Thoracic aorta (tissue), 2 donors: ENCODE results near the gene GPC6. TPM values are rescaled to one million over a fixed set of nuclear protein-coding genes. Genes with fewer than 3 reads are reported as not detected.

Source experiments
- ATAC-seq: fragments of 150-250 bp; one replicate; pipeline ENCODE4 v1.8.0; 2017; ENCODE audit warnings: low read depth; ENCODE audit not compliant: insufficient number of reproducible peaks, low FRiP score
- DNase-seq: peaks from one replicate; pipeline ENCODE4 v3.0.0-alpha.2; 2020; ENCODE audit warnings: low spot score
- H3K27ac ChIP-seq, 2 donors: fragments of 200-600 bp; sonication (generic); 1 replicate in 1 of 2; 2 replicates in 1 of 2; pipeline ENCODE4 v1.5.1; 2016; ENCODE audit warnings: mild to moderate bottlenecking in 2 of 2, moderate library complexity in 2 of 2
- H3K27me3 ChIP-seq: fragments of 200-600 bp; sonication (generic); replicated peaks from 2 replicates; pipeline ENCODE4 v1.6.0; 2016; ENCODE audit warnings: mild to moderate bottlenecking; ENCODE audit not compliant: insufficient read depth
- H3K36me3 ChIP-seq: fragments of 200-600 bp; sonication (generic); one replicate; pipeline ENCODE4 v1.5.1; 2016
- H3K4me1 ChIP-seq, 2 donors: fragments of 200-600 bp; sonication (generic); 1 replicate in 1 of 2; 2 replicates in 1 of 2; pipeline versions ENCODE4 v1.5.1 to v1.6.0; 2016; ENCODE audit warnings: low read depth in 2 of 2, mild to moderate bottlenecking in 1 of 2; ENCODE audit not compliant: control insufficient read depth in 1 of 2
- H3K4me3 ChIP-seq: fragments of 200-600 bp; sonication (generic); 2 replicates; pipeline ENCODE4 v1.5.1; 2016; ENCODE audit warnings: mild to moderate bottlenecking
- H3K9me3 ChIP-seq: fragments of 200-600 bp; sonication (generic); 2 replicates; pipeline ENCODE4 v1.5.1; 2016
- CTCF ChIP-seq: fragments of 200-600 bp; sonication (generic); IDR thresholded peaks from one replicate; pipeline ENCODE4 v1.5.1; 2019; ENCODE audit warnings: antibody characterized with exemption
- total RNA-seq, 2 donors: library from RNA; depleted of rRNA; stranded (reverse); fragments of >200 nt; gene quantifications; one replicate each; pipeline versions ENCODE4 v1.1.0 to v1.2.3, GENCODE V29; 2016

The GPC6 gene
- total RNA-seq, 2 donors from 2014 or later, result 34.9 to 56.4 TPM

GRCh38 chr13:93217721-93218261 is 8.8 kb upstream of the GPC6 start:
- Histone ChIP-seq H3K4me3 (no peak overlapping the region), H3K36me3 (no peaks in the 10 kb centered on the region), H3K27ac (no peak overlapping the region), H3K4me1 (no peaks in the 10 kb centered on the region), H3K27me3 (no peaks in the 10 kb centered on the region), H3K9me3 (no peaks in the 10 kb centered on the region)
- ATAC-seq (no peak), DNase-seq (no peak)
- no peak for TF ChIP-seq CTCF

GRCh38 chr13:93218583-93218982 is 8.0 kb upstream of the GPC6 start:
- no peak for DNase-seq
- Histone ChIP-seq H3K27me3 (no peaks in the 10 kb centered on the region), H3K4me3 (no peak overlapping the region), H3K36me3 (no peaks in the 10 kb centered on the region), H3K27ac (no peak overlapping the region), H3K9me3 (no peaks in the 10 kb centered on the region), H3K4me1 (no peaks in the 10 kb centered on the region)
- no peak for ATAC-seq
- no peak for TF ChIP-seq CTCF

DNA sequence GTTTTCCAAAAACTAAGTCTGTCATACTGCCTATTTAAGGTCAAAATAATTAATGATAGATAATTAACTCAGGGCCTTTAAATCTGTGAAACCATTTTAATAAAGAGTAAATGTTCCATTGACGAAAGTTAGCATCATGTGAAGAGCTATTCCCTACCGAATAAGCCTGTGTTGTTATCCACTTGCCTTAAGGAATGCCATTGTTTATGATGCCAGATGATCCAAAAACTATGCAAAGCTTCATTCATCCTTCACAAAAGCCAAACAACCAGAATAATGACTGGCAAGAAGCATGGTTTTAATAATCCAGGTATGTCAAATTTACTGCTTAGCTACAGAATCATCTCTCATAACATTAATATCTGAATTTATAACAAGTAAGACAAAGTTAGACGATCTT is 6.5 kb upstream of the GPC6 start:
- H3K4me1 ChIP-seq, result no peaks in the 10 kb centered on the region
- no peaks in the 10 kb centered on the region for H3K36me3 ChIP-seq
- ATAC-seq (no peak), DNase-seq (no peak)
- H3K27me3 ChIP-seq, result no peaks in the 10 kb centered on the region
- no peaks in the 10 kb centered on the region for H3K9me3 ChIP-seq
- H3K27ac ChIP-seq, result no peak overlapping the region
- H3K4me3 ChIP-seq, result no peak overlapping the region
- no peak for TF ChIP-seq CTCF

DNA sequence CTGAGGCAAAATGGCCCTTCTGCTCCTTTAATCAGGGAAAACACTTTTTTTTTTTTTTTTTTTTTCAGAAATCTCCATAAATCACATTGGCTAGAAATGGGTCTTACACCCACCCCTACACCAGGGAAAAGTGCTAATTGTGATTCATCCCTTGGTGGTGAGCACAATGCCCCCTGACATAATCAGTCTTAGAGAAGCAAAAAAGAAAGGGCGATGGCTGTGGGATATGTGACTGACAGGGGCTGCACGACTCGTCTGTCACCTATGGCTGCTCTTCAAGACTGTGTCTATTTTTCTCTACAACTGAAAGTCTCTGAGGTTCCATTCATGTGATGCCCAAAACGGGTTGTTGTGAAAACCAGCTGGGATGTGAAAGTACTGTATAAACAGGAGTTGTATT is 3.6 kb upstream of the GPC6 start:
- ATAC-seq (no peak), DNase-seq (no peak)
- TF ChIP-seq CTCF, result no peak
- Histone ChIP-seq H3K4me3 (no peak overlapping the region), H3K36me3 (no peaks in the 10 kb centered on the region), H3K27ac (no peak overlapping the region), H3K4me1 (peaks cover 4 to 9% of the 10 kb centered on the region in 2 donors), H3K9me3 (no peaks in the 10 kb centered on the region), H3K27me3 (no peaks in the 10 kb centered on the region)

- Histone ChIP-seq H3K36me3 (no peaks in the 10 kb centered on the region), H3K9me3 (no peaks in the 10 kb centered on the region), H3K27ac (no peak overlapping the region), H3K27me3 (no peaks in the 10 kb centered on the region), H3K4me3 (no peak overlapping the region), H3K4me1 (peaks cover 4 to 15% of the 10 kb centered on the region in 2 donors)
- DNase-seq (no peak), ATAC-seq (no peak)
- no peak for TF ChIP-seq CTCF
These were observed 2.1 kb upstream of the GPC6 start for GRCh38 chr13:93224535-93224934.
